ENCODE results near the gene KDM6B.

DNA sequence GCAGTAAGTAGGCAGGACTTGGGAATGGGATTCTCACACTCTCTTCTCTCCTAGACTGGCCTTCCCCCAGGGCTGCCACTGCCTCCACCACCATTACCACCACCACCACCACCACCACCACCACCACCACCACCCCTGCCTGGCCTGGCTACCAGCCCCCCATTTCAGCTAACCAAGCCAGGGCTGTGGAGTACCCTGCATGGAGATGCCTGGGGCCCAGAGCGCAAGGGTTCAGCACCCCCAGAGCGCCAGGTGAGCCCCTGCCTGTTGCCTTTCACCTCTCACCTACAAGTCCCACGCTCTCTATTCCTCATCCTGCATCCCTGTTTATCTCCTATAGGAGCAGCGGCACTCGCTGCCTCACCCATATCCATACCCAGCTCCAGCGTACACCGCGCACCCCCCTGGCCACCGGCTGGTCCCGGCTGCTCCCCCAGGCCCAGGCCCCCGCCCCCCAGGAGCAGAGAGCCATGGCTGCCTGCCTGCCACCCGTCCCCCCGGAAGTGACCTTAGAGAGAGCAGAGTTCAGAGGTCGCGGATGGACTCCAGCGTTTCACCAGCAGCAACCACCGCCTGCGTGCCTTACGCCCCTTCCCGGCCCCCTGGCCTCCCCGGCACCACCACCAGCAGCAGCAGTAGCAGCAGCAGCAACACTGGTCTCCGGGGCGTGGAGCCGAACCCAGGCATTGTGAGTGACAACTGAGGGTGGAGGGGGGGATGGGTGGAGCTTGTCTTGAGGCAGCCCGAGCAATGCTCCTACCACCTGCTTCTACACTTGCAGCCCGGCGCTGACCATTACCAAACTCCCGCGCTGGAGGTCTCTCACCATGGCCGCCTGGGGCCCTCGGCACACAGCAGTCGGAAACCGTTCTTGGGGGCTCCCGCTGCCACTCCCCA lies 13.0 kb downstream of the KDM6B start:
- TF ChIP-seq, protein P1, sequence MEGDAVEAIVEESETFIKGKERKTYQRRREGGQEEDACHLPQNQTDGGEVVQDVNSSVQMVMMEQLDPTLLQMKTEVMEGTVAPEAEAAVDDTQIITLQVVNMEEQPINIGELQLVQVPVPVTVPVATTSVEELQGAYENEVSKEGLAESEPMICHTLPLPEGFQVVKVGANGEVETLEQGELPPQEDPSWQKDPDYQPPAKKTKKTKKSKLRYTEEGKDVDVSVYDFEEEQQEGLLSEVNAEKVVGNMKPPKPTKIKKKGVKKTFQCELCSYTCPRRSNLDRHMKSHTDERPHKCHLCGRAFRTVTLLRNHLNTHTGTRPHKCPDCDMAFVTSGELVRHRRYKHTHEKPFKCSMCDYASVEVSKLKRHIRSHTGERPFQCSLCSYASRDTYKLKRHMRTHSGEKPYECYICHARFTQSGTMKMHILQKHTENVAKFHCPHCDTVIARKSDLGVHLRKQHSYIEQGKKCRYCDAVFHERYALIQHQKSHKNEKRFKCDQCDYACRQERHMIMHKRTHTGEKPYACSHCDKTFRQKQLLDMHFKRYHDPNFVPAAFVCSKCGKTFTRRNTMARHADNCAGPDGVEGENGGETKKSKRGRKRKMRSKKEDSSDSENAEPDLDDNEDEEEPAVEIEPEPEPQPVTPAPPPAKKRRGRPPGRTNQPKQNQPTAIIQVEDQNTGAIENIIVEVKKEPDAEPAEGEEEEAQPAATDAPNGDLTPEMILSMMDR (IDR thresholded peaks at IDR 0.05) = no peak
- no peak for TF ChIP-seq ZFX (IDR thresholded peaks at IDR 0.05; ENCODE audit: borderline replicate concordance)
